ENCODE results near the gene ATAD2B. TPM values are rescaled to one million over a fixed set of nuclear protein-coding genes. Genes with fewer than 3 reads are reported as not detected.
"Not testable (repeated sequence)": the region's sequence is repeated elsewhere in the genome, so short reads cannot be mapped to it uniquely, and the experiment has no call there.

The ATAD2B gene
- total RNA-seq, 4 donors from 2014 or later: 7.3 to 18.1 (median 7.7) TPM

DNA sequence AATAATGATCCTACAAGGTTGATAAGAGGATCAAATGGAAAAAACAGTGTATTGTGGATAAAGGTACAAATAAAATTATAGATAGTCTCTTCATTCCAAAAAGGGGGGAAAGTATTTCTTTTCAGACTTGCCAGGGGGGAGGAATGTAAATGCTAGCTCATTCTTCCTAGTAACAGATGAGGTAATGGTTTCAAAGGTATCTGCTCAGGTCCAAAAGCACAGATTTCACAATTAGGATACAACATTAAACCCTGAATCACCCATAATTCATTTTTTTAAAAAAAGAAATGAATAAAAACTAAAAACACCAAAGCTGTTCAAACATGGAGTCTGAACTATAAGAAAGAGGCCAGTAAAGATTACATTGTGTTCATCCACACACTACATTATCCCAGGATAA, 142.0 kb downstream of the ATAD2B start:
- no peak overlapping the region for H3K4me3 ChIP-seq
- peaks cover 0 to 10% of the 10 kb centered on the region in 2 donors for H3K36me3 ChIP-seq
- no peak overlapping the region for H3K27ac ChIP-seq
- in situ Hi-C loops (cut with MboI; ENCODE audit: low sequenced_read_pairs in 4 of 4) (no loop called here), intact Hi-C loops (cut with DNase I; ENCODE audit: low total_unique reads) (no loop called here)
- H3K27me3 ChIP-seq: no peaks in the 10 kb centered on the region
- H3K9me3 ChIP-seq: no peaks in the 10 kb centered on the region
- TF ChIP-seq, protein P1, sequence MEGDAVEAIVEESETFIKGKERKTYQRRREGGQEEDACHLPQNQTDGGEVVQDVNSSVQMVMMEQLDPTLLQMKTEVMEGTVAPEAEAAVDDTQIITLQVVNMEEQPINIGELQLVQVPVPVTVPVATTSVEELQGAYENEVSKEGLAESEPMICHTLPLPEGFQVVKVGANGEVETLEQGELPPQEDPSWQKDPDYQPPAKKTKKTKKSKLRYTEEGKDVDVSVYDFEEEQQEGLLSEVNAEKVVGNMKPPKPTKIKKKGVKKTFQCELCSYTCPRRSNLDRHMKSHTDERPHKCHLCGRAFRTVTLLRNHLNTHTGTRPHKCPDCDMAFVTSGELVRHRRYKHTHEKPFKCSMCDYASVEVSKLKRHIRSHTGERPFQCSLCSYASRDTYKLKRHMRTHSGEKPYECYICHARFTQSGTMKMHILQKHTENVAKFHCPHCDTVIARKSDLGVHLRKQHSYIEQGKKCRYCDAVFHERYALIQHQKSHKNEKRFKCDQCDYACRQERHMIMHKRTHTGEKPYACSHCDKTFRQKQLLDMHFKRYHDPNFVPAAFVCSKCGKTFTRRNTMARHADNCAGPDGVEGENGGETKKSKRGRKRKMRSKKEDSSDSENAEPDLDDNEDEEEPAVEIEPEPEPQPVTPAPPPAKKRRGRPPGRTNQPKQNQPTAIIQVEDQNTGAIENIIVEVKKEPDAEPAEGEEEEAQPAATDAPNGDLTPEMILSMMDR (IDR thresholded peaks at IDR 0.05 in 4 of 5, conservative IDR thresholded peaks at IDR 0.05 in 1 of 5): no peak
- no peak for TF ChIP-seq POLR2A (IDR thresholded peaks at IDR 0.05)
- ATAC-seq (no peak), DNase-seq (no peak)
- no peaks in the 10 kb centered on the region for H3K4me1 ChIP-seq

DNA sequence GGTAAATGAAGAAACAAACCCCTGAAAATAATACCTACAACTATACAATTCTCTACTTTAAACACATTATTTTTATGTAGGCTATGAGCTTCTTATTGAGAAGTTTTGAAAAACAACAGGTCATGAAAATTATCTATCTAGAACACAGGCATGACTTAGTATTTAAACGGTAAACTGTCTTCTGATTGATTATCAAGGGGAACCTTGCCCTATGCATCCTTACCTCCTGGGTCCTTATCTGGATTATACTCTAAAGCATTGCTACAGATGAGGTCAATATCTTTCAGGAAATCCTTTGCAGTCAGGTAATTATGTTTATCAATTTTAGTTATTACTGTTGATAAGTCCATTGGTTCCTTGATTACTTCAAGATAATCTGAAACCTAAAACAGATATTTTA, 144.3 kb downstream of the ATAD2B start:
- peaks cover 0 to 15% of the 10 kb centered on the region in 2 donors for H3K36me3 ChIP-seq
- DNase-seq: no peak

DNA sequence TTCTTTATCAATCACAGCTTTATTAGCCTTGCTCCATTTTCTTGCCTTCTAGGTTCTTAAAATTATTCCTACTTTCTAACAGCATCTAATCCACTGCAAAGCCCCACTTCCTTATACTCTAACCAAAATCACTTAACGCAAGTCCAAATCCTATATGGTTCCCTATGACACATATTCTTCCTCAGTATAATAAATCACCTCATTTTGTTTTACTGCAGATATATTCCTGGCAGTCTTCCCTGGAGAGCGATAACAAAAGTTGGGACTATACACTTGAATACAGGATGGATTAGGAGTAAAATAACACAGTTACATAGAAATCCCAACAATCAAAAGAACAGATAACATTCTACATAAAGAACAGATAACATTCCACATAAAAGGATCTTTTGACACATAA, 144.8 kb downstream of the ATAD2B start:
- TF ChIP-seq POLR2A (IDR thresholded peaks at IDR 0.05): no peak
- TF ChIP-seq, protein P1 (IDR thresholded peaks at IDR 0.05 in 4 of 5, conservative IDR thresholded peaks at IDR 0.05 in 1 of 5): no peak
- Histone ChIP-seq H3K27ac (no peak overlapping the region), H3K27me3 (no peaks in the 10 kb centered on the region), H3K4me3 (no peak overlapping the region), H3K36me3 (peaks cover 0 to 15% of the 10 kb centered on the region in 2 donors), H3K9me3 (no peaks in the 10 kb centered on the region), H3K4me1 (no peaks in the 10 kb centered on the region)
- DNase-seq (no peak), ATAC-seq (no peak)
- in situ Hi-C loops (cut with MboI; ENCODE audit: low sequenced_read_pairs in 4 of 4): no loop called here
- intact Hi-C loops (cut with DNase I; ENCODE audit: low total_unique reads): no loop called here

More for the DNA sequence above, 144.3 kb downstream of the ATAD2B start:
- TF ChIP-seq POLR2A (IDR thresholded peaks at IDR 0.05): no peak
- TF ChIP-seq, protein P1 (IDR thresholded peaks at IDR 0.05 in 4 of 5, conservative IDR thresholded peaks at IDR 0.05 in 1 of 5): no peak
- ATAC-seq: no peak
- no peaks in the 10 kb centered on the region for H3K27me3 ChIP-seq
- intact Hi-C loops (cut with DNase I; ENCODE audit: low total_unique reads) (no loop called here), in situ Hi-C loops (cut with MboI; ENCODE audit: low sequenced_read_pairs in 4 of 4) (no loop called here)
- H3K9me3 ChIP-seq: no peaks in the 10 kb centered on the region
- no peak overlapping the region for H3K4me3 ChIP-seq
- H3K4me1 ChIP-seq: no peaks in the 10 kb centered on the region
- no peak overlapping the region for H3K27ac ChIP-seq

DNA sequence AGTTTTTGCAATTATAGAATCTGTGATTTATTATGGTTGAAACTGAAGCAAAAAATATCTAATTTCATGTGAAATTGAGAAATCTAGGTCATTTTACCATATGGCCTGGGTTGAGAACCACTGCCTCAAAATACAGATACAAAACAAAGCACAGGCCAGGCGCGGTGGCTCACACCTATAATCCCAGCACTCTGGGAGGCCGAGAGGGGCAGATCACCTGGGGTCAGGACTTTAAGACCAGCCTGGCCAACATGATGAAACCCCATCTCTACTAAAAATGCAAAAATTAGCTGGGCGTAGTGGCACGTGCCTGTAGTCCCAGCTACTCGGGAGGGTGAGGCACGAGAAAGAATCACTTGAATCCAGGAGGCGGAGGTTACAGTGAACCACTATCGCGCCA, 146.5 kb downstream of the ATAD2B start:
- ATAC-seq; H3K4me1 ChIP-seq; intact Hi-C loops (cut with DNase I; ENCODE audit: low total_unique reads); in situ Hi-C loops (cut with MboI; ENCODE audit: low sequenced_read_pairs in 4 of 4); H3K27ac ChIP-seq; H3K9me3 ChIP-seq; H3K27me3 ChIP-seq; DNase-seq; H3K4me3 ChIP-seq: not testable (repeated sequence)
- H3K36me3 ChIP-seq: peaks cover 0 to 12% of the 10 kb centered on the region in 2 donors

DNA sequence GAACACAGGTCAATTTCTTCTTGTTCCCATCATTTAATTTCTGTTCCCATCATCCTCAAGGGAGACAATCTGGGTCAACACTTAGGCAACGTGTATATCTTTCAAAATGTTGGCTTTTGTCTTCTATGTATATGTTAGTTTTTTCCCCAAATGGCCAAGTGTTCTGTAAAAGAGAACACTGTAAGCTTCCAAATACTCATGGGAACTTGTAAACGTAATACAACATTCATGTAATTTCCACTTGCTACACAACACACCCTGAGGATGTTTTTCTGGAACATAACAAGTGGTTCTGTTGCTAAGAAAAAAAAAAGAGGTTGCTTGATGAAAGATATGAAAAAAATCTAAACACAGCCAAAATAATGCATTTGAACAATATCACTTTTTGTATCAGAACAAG, 149.1 kb downstream of the ATAD2B start:
- DNase-seq: no peak
- intact Hi-C loops (cut with DNase I; ENCODE audit: low total_unique reads): no loop called here
- peaks cover 0 to 21% of the 10 kb centered on the region in 2 donors for H3K36me3 ChIP-seq

More for the DNA sequence above, 149.1 kb downstream of the ATAD2B start:
- in situ Hi-C loops (cut with MboI; ENCODE audit: low sequenced_read_pairs in 4 of 4): no loop called here
- H3K9me3 ChIP-seq: no peaks in the 10 kb centered on the region
- no peak for TF ChIP-seq POLR2A (IDR thresholded peaks at IDR 0.05)
- TF ChIP-seq, protein P1 (IDR thresholded peaks at IDR 0.05 in 4 of 5, conservative IDR thresholded peaks at IDR 0.05 in 1 of 5): no peak
- no peaks in the 10 kb centered on the region for H3K27me3 ChIP-seq
- no peak for ATAC-seq
- no peaks in the 10 kb centered on the region for H3K4me1 ChIP-seq
- H3K4me3 ChIP-seq: no peak overlapping the region
- no peak overlapping the region for H3K27ac ChIP-seq

Measured in gastrocnemius medialis (tissue), 4 donors.